Bronchial epithelial cell (primary cell): Measurements from ENCODE around the gene FMN1. TPM values are rescaled to one million over a fixed set of nuclear protein-coding genes. Genes with fewer than 3 reads are reported as not detected.

Source experiments
- DNase-seq: peaks from one replicate; pipeline ENCODE4 v3.0.0-alpha.2; 2010; ENCODE audit warnings: low read depth
- FAIRE-seq: peaks from 2 replicates; lab custom pipeline; 2011; peaks lifted over from hg19 to GRCh38; lab: Jason Lieb, UNC
- H3K27me3 ChIP-seq: 2 replicates; pipeline ENCODE4 v1.5.1; 2011; ENCODE audit warnings: low read length; ENCODE audit not compliant: control insufficient read depth, insufficient read depth
- H3K36me3 ChIP-seq: 2 replicates; pipeline ENCODE4 v1.5.1; 2011; ENCODE audit warnings: low read length; ENCODE audit not compliant: control insufficient read depth, insufficient read depth
- H3K4me3 ChIP-seq: 2 replicates; pipeline ENCODE4 v1.5.1; 2011; ENCODE audit warnings: mild to moderate bottlenecking, low read depth, low read length, control low read depth
- CTCF ChIP-seq: IDR thresholded peaks from 2 replicates; pipeline ENCODE4 v1.5.1; 2011; ENCODE audit warnings: mild to moderate bottlenecking, moderate library complexity, low read length, control low read depth, inconsistent platforms; ENCODE audit not compliant: insufficient read depth, severe bottlenecking
- total RNA-seq: library from RNA; depleted of rRNA; stranded (reverse); fragments of >200 nt; gene quantifications from 2 replicates; pipeline ENCODE4 v1.2.1, GENCODE V29; 2014

FMN1 gene
- total RNA-seq, 1 donor from 2014 or later: 1.6 TPM

- no peak for TF ChIP-seq CTCF
- DNase-seq (no peak), FAIRE-seq (no peak)
These were observed 324.7 kb downstream of the FMN1 start for GRCh38 chr15:32869776-32870175.

DNA sequence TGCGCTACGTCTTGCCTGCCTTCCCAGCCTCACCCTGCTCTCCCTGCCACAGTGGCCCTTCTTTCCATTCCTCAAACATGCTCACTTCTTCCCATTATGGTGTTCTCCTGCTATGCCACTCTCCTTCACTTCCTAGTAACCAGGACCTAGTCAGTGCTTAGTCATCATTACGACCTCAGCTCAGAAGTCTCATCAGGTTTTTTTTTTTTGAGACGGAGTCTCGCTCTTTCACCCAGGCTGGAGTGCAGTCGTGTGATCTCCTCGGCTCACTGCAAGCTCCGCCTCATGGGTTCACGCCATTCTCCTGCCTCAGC lies 327.2 kb downstream of the FMN1 start:
- Histone ChIP-seq H3K4me3 (no peak overlapping the region), H3K36me3 (no peaks in the 10 kb centered on the region), H3K27me3 (no peaks in the 10 kb centered on the region)
- FAIRE-seq (no peak), DNase-seq (peak; percentile 90)
- no peak for TF ChIP-seq CTCF

More at GRCh38 chr15:32869776-32870175, 324.7 kb downstream of the FMN1 start:
- no peak overlapping the region for H3K4me3 ChIP-seq
- H3K27me3 ChIP-seq: no peaks in the 10 kb centered on the region
- no peaks in the 10 kb centered on the region for H3K36me3 ChIP-seq

DNA sequence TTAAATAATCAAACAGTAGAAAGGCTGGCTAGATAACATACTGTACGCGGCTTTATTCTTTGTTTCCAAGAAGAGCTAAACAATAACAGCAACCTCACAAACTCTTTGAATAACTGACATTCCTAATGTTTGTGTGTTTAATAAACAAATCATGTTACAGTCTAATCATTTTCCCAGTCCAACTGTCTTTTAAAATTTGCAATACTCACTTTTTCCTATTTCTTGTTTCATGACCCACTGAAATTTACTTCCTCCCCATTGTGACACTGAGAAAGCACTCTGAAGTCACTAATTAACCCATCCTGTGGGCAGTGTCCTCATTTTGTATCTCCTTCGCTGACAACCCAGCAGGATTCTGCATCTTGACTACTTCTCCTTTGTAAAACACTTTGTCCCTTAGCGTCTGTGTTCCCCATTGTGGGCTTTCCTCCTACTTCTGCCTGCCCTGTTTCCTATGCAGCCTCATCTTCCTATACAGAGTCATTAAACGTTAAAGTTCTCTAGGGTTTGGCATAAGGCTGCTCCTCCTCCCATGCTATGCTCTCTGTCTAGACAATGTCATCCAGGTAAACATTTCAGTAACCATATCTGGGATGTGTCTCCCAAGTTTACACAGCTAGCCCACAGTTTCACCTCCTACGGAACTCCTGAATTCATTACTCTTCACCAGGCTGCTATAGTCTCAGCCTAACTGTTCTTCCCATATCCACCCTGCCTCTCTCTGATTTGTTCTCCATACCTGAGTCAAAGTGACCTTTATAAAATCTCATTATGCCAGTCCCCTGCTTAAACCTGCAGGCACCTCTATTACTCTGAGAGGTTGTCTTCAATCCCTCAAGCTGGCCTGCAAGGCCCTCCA lies 327.8 kb downstream of the FMN1 start:
- peak; percentile 23 for DNase-seq
- Histone ChIP-seq H3K4me3 (no peak overlapping the region), H3K27me3 (no peaks in the 10 kb centered on the region), H3K36me3 (no peaks in the 10 kb centered on the region)
- TF ChIP-seq CTCF: no peak
- FAIRE-seq: no peak

GRCh38 chr15:32864841-32865240 lies 329.7 kb downstream of the FMN1 start:
- Histone ChIP-seq H3K27me3 (no peaks in the 10 kb centered on the region), H3K4me3 (no peak overlapping the region), H3K36me3 (no peaks in the 10 kb centered on the region)
- no peak for TF ChIP-seq CTCF
- FAIRE-seq: no peak
- DNase-seq: no peak

- no peak for TF ChIP-seq CTCF
- FAIRE-seq (no peak), DNase-seq (no peak)
- H3K4me3 ChIP-seq: no peak overlapping the region
- H3K36me3 ChIP-seq: no peaks in the 10 kb centered on the region
- no peaks in the 10 kb centered on the region for H3K27me3 ChIP-seq
These were observed 330.5 kb downstream of the FMN1 start for GRCh38 chr15:32864051-32864450.

- no peak overlapping the region for H3K4me3 ChIP-seq
These were observed 332.8 kb downstream of the FMN1 start for GRCh38 chr15:32861761-32862160.

More at GRCh38 chr15:32861761-32862160, 332.8 kb downstream of the FMN1 start:
- no peak for DNase-seq
- TF ChIP-seq CTCF: no peak
- Histone ChIP-seq H3K36me3 (no peaks in the 10 kb centered on the region), H3K27me3 (no peaks in the 10 kb centered on the region)
- no peak for FAIRE-seq
